GM12873 (cell line): Measurements from ENCODE around the gene EPN2.

ENCODE experiments used
- TF ChIP-seq, protein P1 (sequence below): IDR thresholded peaks from 2 replicates; pipeline ENCODE4 v1.5.1; 2012; ENCODE audit warnings: low read depth, mild to moderate bottlenecking, moderate library complexity, low read length, control low read depth; ENCODE audit not compliant: insufficient read depth; ENCODE audit errors: missing control alignments

Gene EPN2

GRCh38 chr17:19253112-19253511, 15.9 kb downstream of the EPN2 start:
- TF ChIP-seq, protein P1, sequence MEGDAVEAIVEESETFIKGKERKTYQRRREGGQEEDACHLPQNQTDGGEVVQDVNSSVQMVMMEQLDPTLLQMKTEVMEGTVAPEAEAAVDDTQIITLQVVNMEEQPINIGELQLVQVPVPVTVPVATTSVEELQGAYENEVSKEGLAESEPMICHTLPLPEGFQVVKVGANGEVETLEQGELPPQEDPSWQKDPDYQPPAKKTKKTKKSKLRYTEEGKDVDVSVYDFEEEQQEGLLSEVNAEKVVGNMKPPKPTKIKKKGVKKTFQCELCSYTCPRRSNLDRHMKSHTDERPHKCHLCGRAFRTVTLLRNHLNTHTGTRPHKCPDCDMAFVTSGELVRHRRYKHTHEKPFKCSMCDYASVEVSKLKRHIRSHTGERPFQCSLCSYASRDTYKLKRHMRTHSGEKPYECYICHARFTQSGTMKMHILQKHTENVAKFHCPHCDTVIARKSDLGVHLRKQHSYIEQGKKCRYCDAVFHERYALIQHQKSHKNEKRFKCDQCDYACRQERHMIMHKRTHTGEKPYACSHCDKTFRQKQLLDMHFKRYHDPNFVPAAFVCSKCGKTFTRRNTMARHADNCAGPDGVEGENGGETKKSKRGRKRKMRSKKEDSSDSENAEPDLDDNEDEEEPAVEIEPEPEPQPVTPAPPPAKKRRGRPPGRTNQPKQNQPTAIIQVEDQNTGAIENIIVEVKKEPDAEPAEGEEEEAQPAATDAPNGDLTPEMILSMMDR: no peak

DNA sequence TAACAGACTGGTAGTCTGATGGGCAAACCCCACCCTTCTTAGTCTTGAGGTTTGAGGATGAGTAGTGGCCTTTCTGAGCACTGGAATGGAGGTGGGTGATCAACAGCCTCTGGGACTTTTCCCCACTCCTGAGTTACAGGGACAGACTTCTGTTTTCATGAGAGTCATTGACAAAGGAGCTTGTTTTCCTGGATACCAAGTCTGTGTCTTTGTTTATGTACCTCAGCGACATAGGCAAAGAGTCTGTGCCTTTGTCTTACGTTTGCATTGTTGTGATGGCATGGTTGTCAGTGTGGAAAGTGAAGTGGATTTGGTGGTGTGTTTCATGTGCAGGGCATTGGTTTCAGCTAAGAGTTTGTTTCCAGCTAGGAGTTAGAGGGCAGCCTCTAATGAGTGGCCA, 17.5 kb downstream of the EPN2 start:
- TF ChIP-seq, protein P1: no peak

DNA sequence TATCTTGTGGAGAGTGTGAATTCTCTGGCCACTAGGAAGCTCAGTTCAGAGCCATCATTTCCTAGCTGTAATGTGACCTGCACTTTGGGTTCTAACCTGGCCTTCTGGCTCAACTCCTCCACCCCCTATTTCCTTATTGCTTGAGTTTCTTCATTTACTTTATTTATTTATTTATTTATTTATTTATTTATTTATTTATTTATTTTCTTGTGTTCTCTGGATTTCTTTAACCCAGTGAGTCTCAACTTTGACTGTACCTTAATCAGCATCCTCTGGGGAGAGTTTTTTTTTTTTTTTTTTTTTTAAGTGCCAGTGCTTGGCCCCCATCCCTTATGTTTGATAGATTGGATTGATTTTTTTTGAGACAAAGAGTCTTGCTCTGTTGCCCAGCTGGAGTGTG, 18.1 kb downstream of the EPN2 start:
- TF ChIP-seq, protein P1: no peak

DNA sequence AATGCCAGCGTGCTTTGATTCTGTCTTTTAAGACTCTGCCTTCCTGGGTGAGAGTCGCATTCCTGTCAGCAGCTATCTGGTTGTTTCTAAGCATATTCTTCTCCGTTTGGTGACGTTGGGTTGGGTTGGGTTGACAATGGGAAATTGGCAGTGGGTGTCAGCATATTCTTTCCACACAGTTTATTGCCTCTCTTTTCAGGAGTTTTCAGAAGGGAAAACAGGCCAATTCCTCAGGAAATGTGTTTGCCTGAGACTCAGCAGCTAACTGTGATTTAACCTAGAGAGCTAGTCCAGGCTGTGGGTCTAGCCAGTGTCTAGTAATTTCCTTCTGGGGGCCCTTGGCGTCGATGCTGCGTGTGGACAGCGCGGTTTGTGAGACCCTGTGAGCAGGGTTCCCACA, 21.2 kb downstream of the EPN2 start:
- TF ChIP-seq, protein P1: no peak

GRCh38 chr17:19260958-19261357, 23.8 kb downstream of the EPN2 start:
- TF ChIP-seq, protein P1: no peak

DNA sequence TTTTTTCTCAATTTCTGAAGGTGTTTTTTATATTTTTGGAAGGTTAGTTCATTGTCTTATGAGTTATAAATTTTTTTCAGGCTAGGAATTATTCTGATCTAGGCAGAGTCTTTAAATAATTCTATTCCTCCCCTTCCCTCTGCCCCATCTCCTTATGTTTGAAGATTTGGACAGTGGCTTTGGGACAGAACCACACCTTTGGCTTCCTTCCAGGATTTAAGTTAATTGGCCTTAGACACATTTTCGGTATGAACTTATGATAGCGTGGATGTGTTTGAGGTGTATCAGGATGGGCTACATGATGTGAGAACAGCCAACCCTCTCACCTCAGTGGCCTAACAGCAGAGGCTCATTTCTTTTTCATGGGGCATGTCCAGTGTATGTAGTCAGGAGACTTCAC, 24.3 kb downstream of the EPN2 start:
- TF ChIP-seq, protein P1: no peak

GRCh38 chr17:19262650-19263631, 25.8 kb downstream of the EPN2 start:
- TF ChIP-seq, protein P1: no peak
